ENCODE data around the gene LMO1. TPM values are rescaled to one million over a fixed set of nuclear protein-coding genes. Genes with fewer than 3 reads are reported as not detected.

Gene LMO1
- polyA plus RNA-seq, 1 donor (not counting 4 experiments of a cell fraction or from before 2014, with no cell fraction given) = 0.08 TPM

- dilution Hi-C loops (cut with MboI; ENCODE audit: extremely low pct_ligation_motif_present, low sequenced_read_pairs) = no loop called here
- Histone ChIP-seq H3K9me1 (ENCODE audit: control insufficient read depth, extremely low read depth, insufficient read depth, low read length) (no peaks in the 10 kb centered on the region), H3K4me2 (ENCODE audit: control insufficient read depth, extremely low read depth, insufficient read depth, low read depth, low read length) (no peak overlapping the region), H3K27ac (ENCODE audit: control insufficient read depth, insufficient read depth, low read length) (no peak overlapping the region), H3K79me2 (ENCODE audit: control insufficient read depth, insufficient read depth, low read length) (no peaks in the 10 kb centered on the region), H3K4me3 (ENCODE audit: control insufficient read depth in 2 of 3, extremely low read depth in 1 of 3, insufficient read depth in 2 of 3, low read depth in 1 of 3, low read length in 3 of 3) (no peak overlapping the region), H4K20me1 (ENCODE audit: control insufficient read depth, extremely low read depth, insufficient read depth, low read length) (peaks cover 4% of the 10 kb centered on the region), H3K27me3 (ENCODE audit: control insufficient read depth, extremely low read depth, insufficient read depth, low read length) (peaks cover 15% of the 10 kb centered on the region), H3K4me1 (ENCODE audit: control insufficient read depth, extremely low read depth, insufficient read depth, low read length) (peaks cover 13% of the 10 kb centered on the region), H3K36me3 (ENCODE audit: control insufficient read depth in 2 of 2, extremely low read depth in 1 of 2, insufficient read depth in 2 of 2, low read length in 2 of 2) (no peaks in the 10 kb centered on the region), H2AFZ (ENCODE audit: control insufficient read depth, low read length) (no peak overlapping the region), H3K9ac (ENCODE audit: control insufficient read depth, extremely low read depth, insufficient read depth, low read length) (no peak overlapping the region), H3K9me3 (ENCODE audit: control insufficient read depth, low read depth, low read length) (no peaks in the 10 kb centered on the region)
- TF ChIP-seq EZH2 (IDR thresholded peaks at IDR 0.05; ENCODE audit: low read length) (no peak), CTCF (optimal IDR thresholded peaks at IDR 0.05 in 1 of 3, IDR thresholded peaks at IDR 0.05 in 1 of 3, conservative IDR thresholded peaks at IDR 0.05 in 1 of 3; ENCODE audit: extremely low read depth in 1 of 3, insufficient read depth in 2 of 3, low read length in 3 of 3) (no peak)
- FAIRE-seq = no peak
- no peak for DNase-seq (ENCODE audit: low read depth, low spot score)
These were observed 26.2 kb downstream of the LMO1 start for GRCh38 chr11:8237453-8237852.

- dilution Hi-C loops (cut with MboI; ENCODE audit: extremely low pct_ligation_motif_present, low sequenced_read_pairs) = no loop called here
- Histone ChIP-seq H3K36me3 (ENCODE audit: control insufficient read depth in 2 of 2, extremely low read depth in 1 of 2, insufficient read depth in 2 of 2, low read length in 2 of 2) (no peaks in the 10 kb centered on the region), H2AFZ (ENCODE audit: control insufficient read depth, low read length) (no peak overlapping the region), H3K4me2 (ENCODE audit: control insufficient read depth, extremely low read depth, insufficient read depth, low read depth, low read length) (no peak overlapping the region), H3K9ac (ENCODE audit: control insufficient read depth, extremely low read depth, insufficient read depth, low read length) (no peak overlapping the region), H3K4me1 (ENCODE audit: control insufficient read depth, extremely low read depth, insufficient read depth, low read length) (peaks cover 13% of the 10 kb centered on the region), H3K9me1 (ENCODE audit: control insufficient read depth, extremely low read depth, insufficient read depth, low read length) (no peaks in the 10 kb centered on the region), H3K27me3 (ENCODE audit: control insufficient read depth, extremely low read depth, insufficient read depth, low read length) (peaks cover under 1% of the 10 kb centered on the region), H4K20me1 (ENCODE audit: control insufficient read depth, extremely low read depth, insufficient read depth, low read length) (peaks cover 4% of the 10 kb centered on the region), H3K9me3 (ENCODE audit: control insufficient read depth, low read depth, low read length) (no peaks in the 10 kb centered on the region), H3K27ac (ENCODE audit: control insufficient read depth, insufficient read depth, low read length) (no peak overlapping the region), H3K4me3 (ENCODE audit: control insufficient read depth in 2 of 3, extremely low read depth in 1 of 3, insufficient read depth in 2 of 3, low read depth in 1 of 3, low read length in 3 of 3) (no peak overlapping the region), H3K79me2 (ENCODE audit: control insufficient read depth, insufficient read depth, low read length) (no peaks in the 10 kb centered on the region)
- FAIRE-seq (no peak), DNase-seq (ENCODE audit: low read depth, low spot score) (no peak)
- TF ChIP-seq CTCF (optimal IDR thresholded peaks at IDR 0.05 in 1 of 3, IDR thresholded peaks at IDR 0.05 in 1 of 3, conservative IDR thresholded peaks at IDR 0.05 in 1 of 3; ENCODE audit: extremely low read depth in 1 of 3, insufficient read depth in 2 of 3, low read length in 3 of 3) = no peak
- no peak for TF ChIP-seq EZH2 (IDR thresholded peaks at IDR 0.05; ENCODE audit: low read length)
These were observed 27.8 kb downstream of the LMO1 start for GRCh38 chr11:8235925-8236324.

Data from keratinocyte (primary cell).